HUES64 (cell line): ENCODE measurements around the gene IL5.

Experiments used
- H3K27ac ChIP-seq: 2 replicates; pipeline ENCODE4 v1.7.0; 2013; ENCODE audit warnings: low read depth, low read length, inconsistent platforms
- H3K27me3 ChIP-seq: 2 replicates; pipeline ENCODE4 v1.6.1; 2013; ENCODE audit warnings: mild to moderate bottlenecking, low read length; ENCODE audit not compliant: insufficient read depth
- H3K36me3 ChIP-seq: 2 replicates; pipeline ENCODE4 v1.6.1; 2013; ENCODE audit warnings: mild to moderate bottlenecking, low read length; ENCODE audit not compliant: insufficient read depth
- H3K4me1 ChIP-seq: 2 replicates; pipeline ENCODE4 v1.6.1; 2013; ENCODE audit warnings: mild to moderate bottlenecking, low read length, moderate library complexity; ENCODE audit not compliant: insufficient read depth
- H3K4me3 ChIP-seq: 2 replicates; pipeline ENCODE4 v1.5.1; 2013; ENCODE audit warnings: mild to moderate bottlenecking, low read length, moderate library complexity
- H3K9ac ChIP-seq: 2 replicates; pipeline ENCODE4 v1.6.1; 2013; ENCODE audit warnings: mild to moderate bottlenecking, low read depth, low read length
- H3K9me3 ChIP-seq: 2 replicates; pipeline ENCODE4 v1.6.1; 2013; ENCODE audit warnings: low read depth, low read length; ENCODE audit not compliant: insufficient read depth
- WGBS: fragments of 150-250, 120-280 bp; methylation state at CpG from one replicate; pipeline ENCODE4 v1.1.7; 2013; ENCODE audit warnings: missing lambda C conversion rate; 5-methylcytosine and 5-hydroxymethylcytosine counted together

Gene IL5

DNA sequence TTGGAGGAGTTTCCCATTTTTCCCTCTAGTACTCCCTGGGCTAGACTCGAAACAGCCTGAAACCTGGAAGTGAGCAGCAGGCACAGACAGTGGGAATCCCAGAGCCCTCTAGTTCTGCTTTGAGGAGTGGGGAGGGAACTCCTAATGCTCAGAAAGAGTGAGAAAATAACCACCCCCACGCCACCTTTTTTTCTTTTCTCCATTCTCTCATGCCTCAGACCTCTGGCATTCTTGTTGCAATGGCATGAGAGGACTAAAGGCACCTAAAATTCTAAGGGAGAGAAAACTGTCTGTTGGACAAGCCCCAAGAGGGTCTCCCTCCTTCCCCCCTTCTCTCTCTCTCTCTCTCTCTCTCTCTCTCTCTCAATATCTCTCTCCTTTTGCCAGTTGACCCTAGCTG lies 37.7 kb downstream of the IL5 start:
- WGBS: 93% methylated on average over 2 of the region's 2 CpGs
- Histone ChIP-seq H3K36me3 (no peaks in the 10 kb centered on the region), H3K9me3 (no peaks in the 10 kb centered on the region), H3K27me3 (no peaks in the 10 kb centered on the region), H3K27ac (no peak overlapping the region), H3K4me1 (no peaks in the 10 kb centered on the region), H3K4me3 (no peak overlapping the region), H3K9ac (no peak overlapping the region)

GRCh38 chr5:132504746-132505145 lies 38.6 kb downstream of the IL5 start:
- no peak overlapping the region for H3K4me3 ChIP-seq
- no peaks in the 10 kb centered on the region for H3K4me1 ChIP-seq
- no peaks in the 10 kb centered on the region for H3K36me3 ChIP-seq
- no peak overlapping the region for H3K9ac ChIP-seq
- H3K27me3 ChIP-seq: no peaks in the 10 kb centered on the region
- H3K27ac ChIP-seq: no peak overlapping the region
- H3K9me3 ChIP-seq: no peaks in the 10 kb centered on the region
- 92% methylated on average over 4 of the region's 4 CpGs for WGBS

- H3K4me1 ChIP-seq: no peaks in the 10 kb centered on the region
- no peak overlapping the region for H3K4me3 ChIP-seq
- no peak overlapping the region for H3K9ac ChIP-seq
- H3K36me3 ChIP-seq: no peaks in the 10 kb centered on the region
- 62% methylated on average over 3 of the region's 4 CpGs for WGBS
- H3K27ac ChIP-seq: no peak overlapping the region
- no peaks in the 10 kb centered on the region for H3K27me3 ChIP-seq
- no peaks in the 10 kb centered on the region for H3K9me3 ChIP-seq
Measured at GRCh38 chr5:132503244-132503643, 40.1 kb downstream of the IL5 start.

DNA sequence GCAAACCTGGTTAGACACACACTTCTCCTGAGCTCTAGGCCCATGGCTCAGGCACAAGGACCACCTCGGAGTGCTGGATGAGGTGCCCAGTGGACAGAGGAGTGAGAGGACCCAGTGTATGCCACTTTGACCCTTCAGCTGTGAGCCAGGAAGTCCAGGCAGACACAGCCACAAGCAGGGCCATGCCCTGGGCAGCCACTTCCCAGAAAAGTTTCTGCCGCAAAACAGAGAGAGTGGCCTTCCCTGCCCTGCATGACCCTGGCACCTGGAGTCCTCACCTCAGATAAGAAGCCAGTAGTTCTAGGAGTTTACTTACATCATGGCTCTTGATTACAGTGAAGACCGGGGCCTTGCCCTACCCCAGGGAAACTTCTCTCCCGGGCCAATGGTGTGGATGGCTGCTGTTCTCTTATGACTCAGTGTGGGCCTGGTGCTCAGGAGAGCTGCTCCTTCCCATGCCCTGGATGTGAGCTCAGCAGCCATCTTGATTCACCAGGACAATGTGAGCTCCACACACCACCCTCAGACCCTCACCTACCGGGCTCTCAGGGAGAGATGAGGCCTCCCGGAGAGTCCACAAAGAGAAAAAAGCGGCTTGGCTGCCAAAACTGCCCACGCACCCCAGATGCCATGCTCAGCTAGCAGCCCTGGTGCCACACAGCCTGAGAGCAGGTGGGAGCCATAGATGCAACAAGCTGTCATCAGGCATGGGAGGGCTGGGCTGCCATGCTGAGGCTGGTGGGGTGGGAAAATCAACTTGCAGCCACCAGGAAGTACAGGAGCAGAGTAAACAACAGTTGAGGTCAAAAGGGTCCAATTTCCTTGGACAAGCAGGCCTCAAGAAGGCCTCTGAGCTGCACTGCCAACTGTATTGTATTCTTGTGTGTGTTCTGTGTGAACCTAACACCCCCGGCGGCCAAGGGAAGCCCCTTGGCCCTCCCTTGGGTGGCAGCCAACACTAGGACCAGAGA lies 41.1 kb downstream of the IL5 start:
- Histone ChIP-seq H3K36me3 (no peaks in the 10 kb centered on the region), H3K4me1 (no peaks in the 10 kb centered on the region; the same call in 1 of the 2 replicates), H3K9me3 (no peaks in the 10 kb centered on the region), H3K27me3 (peaks cover 3% of the 10 kb centered on the region; the same call in 1 of the 2 replicates), H3K9ac (no peak overlapping the region), H3K4me3 (no peak overlapping the region), H3K27ac (no peak overlapping the region)
- 94% methylated on average over 10 of the region's 10 CpGs for WGBS

GRCh38 chr5:132501629-132501956 lies 41.7 kb downstream of the IL5 start:
- Histone ChIP-seq H3K36me3 (no peaks in the 10 kb centered on the region), H3K4me1 (no peaks in the 10 kb centered on the region; the same call in 1 of the 2 replicates), H3K27ac (no peak overlapping the region), H3K27me3 (peaks cover 3% of the 10 kb centered on the region; the same call in 1 of the 2 replicates), H3K4me3 (no peak overlapping the region), H3K9ac (no peak overlapping the region), H3K9me3 (no peaks in the 10 kb centered on the region)
- 92% methylated on average over 4 of the region's 4 CpGs for WGBS

DNA sequence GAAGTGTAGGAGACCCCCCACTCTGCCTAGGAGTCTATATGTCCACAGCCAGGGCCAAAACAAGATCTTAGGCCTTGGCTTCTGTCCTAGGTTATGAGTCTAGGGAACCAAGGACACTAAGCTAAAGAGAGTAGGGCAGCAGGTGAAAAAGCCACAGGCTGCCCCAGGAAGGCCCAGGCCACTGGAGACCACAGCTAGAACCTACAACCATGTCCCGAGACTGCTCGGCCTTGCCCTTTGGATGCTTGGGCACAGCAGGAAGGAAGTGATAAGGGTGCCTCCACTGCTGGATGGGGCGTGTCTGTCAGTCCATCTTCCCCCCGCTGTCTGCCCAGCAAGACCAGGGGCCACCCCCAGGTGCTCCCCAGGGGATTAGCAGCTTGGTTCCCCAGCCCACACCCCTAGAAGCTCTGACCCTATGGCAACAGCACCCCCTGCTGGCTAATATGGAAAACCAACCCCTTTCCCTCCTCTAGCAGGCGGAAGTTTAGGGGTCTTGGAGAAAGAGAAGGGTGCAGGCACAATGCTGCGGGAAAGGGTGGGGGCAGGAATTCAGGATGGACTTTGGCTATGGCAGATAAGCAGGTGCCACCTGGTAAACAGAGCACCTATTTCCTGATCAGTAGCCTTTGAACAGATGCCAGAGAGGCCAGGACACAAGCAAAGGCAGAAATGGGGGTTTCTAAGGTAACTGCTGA lies 42.2 kb downstream of the IL5 start:
- Histone ChIP-seq H3K9ac (no peak overlapping the region), H3K27ac (no peak overlapping the region), H3K9me3 (no peaks in the 10 kb centered on the region), H3K4me3 (no peak overlapping the region), H3K27me3 (peaks cover 3% of the 10 kb centered on the region; the same call in 1 of the 2 replicates), H3K36me3 (no peaks in the 10 kb centered on the region), H3K4me1 (no peaks in the 10 kb centered on the region; the same call in 1 of the 2 replicates)
- WGBS: 59% methylated on average over 6 of the region's 6 CpGs

GRCh38 chr5:132500244-132500930 lies 42.9 kb downstream of the IL5 start:
- Histone ChIP-seq H3K9ac (no peak overlapping the region), H3K27ac (no peak overlapping the region)

GRCh38 chr5:132499440-132500243 lies 43.7 kb downstream of the IL5 start:
- 70% methylated on average over 9 of the region's 9 CpGs for WGBS
- Histone ChIP-seq H3K27me3 (peaks cover 3% of the 10 kb centered on the region; the same call in 1 of the 2 replicates), H3K9me3 (no peaks in the 10 kb centered on the region), H3K36me3 (no peaks in the 10 kb centered on the region), H3K9ac (no peak overlapping the region), H3K27ac (no peak overlapping the region), H3K4me1 (peaks cover 6% of the 10 kb centered on the region; the same call in 1 of the 2 replicates), H3K4me3 (no peak overlapping the region)

More at GRCh38 chr5:132500244-132500930, 42.9 kb downstream of the IL5 start:
- Histone ChIP-seq H3K27me3 (peaks cover 3% of the 10 kb centered on the region; the same call in 1 of the 2 replicates), H3K36me3 (no peaks in the 10 kb centered on the region), H3K9me3 (no peaks in the 10 kb centered on the region), H3K4me3 (no peak overlapping the region), H3K4me1 (peaks cover 2% of the 10 kb centered on the region; the same call in 1 of the 2 replicates)
- WGBS: 92% methylated on average over 6 of the region's 6 CpGs

DNA sequence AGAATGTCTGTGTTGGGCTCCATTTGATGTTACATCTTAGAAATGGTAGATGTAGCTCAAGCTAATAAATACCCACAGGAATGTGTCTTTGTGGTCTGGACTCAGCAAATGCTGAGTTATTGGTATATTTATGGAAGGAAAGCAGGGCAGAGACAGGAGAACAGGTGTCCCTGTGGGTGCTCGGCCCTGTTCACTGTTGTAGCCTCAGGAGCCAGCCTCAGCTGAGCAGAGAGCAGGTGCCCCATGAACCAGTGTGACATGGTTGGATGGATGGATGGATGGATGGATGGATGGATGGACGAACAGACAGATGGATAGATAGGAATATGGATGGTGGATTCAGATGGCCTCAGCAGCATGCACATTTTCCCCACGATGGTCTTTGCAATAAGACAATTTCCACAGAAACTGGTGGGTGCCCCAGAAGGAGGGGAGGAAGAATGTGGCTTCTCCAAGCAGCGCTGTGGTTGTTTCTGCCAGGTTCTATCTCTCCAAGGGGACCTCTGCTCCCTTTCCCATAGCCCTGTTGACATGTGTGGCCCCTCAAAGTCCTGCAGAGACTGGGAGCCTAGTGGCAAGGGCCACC lies 44.5 kb downstream of the IL5 start:
- Histone ChIP-seq H3K9ac (no peak overlapping the region), H3K36me3 (no peaks in the 10 kb centered on the region), H3K4me3 (no peak overlapping the region), H3K9me3 (no peaks in the 10 kb centered on the region), H3K27ac (no peak overlapping the region), H3K4me1 (peaks cover 6% of the 10 kb centered on the region; the same call in 1 of the 2 replicates), H3K27me3 (peaks cover 8% of the 10 kb centered on the region; the same call in 1 of the 2 replicates)
- 82% methylated on average over 4 of the region's 4 CpGs for WGBS

DNA sequence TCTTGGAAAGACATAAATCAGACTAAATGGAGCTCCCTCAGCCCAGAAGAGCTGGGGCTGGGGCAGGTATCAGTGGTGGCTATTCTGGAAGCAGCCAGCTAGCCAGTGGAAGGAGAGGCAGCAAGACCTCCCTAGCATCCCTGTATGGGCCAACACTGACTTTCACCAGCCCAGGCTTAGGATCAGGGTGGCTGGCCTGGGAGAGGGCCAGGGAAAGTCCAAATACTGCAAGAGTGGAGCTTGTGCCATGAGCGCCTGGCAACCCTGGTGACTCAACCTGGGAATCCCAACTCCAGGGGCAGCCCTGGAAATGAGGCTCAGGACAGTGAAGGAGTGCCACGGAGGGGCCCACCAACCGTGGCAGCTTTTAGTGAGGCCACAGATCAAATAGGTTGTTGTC lies 45.2 kb downstream of the IL5 start:
- Histone ChIP-seq H3K9ac (no peak overlapping the region), H3K27ac (no peak overlapping the region), H3K4me3 (no peak overlapping the region)

More for the DNA sequence above, 45.2 kb downstream of the IL5 start:
- Histone ChIP-seq H3K27me3 (peaks cover 12% of the 10 kb centered on the region; the same call in 1 of the 2 replicates), H3K4me1 (peaks cover 6% of the 10 kb centered on the region; the same call in 1 of the 2 replicates), H3K36me3 (no peaks in the 10 kb centered on the region), H3K9me3 (no peaks in the 10 kb centered on the region)
- WGBS: 95% methylated on average over 3 of the region's 3 CpGs
